OCI-LY1 (cell line): ENCODE measurements around the gene NETO1.

ENCODE experiments used
- CTCF ChIP-seq: fragments of 200-600 bp; sonication (generic), shearing (Covaris generic); IDR thresholded peaks from 2 replicates; pipeline ENCODE4 v1.5.1; 2017; ENCODE audit warnings: mild to moderate bottlenecking, antibody characterized with exemption, low read length, moderate library complexity, mixed read lengths
- EZH2 ChIP-seq: fragments of 200-600 bp; sonication (generic), shearing (Covaris generic); IDR thresholded peaks from 2 replicates; pipeline ENCODE4 v1.8.0; 2017; ENCODE audit warnings: borderline replicate concordance, mixed run types, mild to moderate bottlenecking, antibody characterized with exemption, low read length, moderate library complexity, mixed read lengths

- TF ChIP-seq CTCF (no peak), EZH2 (no peak)
Measured at GRCh38 chr18:72772916-72773315, 94.9 kb downstream of the NETO1 start.
